Upper lobe of left lung (tissue), 6 donors: ENCODE measurements around the gene ACBD6. TPM values are rescaled to one million over a fixed set of nuclear protein-coding genes. Genes with fewer than 3 reads are reported as not detected.

Experiments used
- ATAC-seq, 2 donors: fragments of 200-7000 bp; cut with Tn5 transposase; one replicate each; pipeline ENCODE4 v1.9.1; 2022; ENCODE audit warnings: mild to moderate bottlenecking in 2 of 2, moderate library complexity in 2 of 2; ENCODE audit not compliant: low FRiP score in 2 of 2
- DNase-seq, 2 donors: peaks; one replicate each; pipeline ENCODE4 v3.0.0-alpha.2; 2019 to 2020
- H3K27ac ChIP-seq, 4 donors: fragments of 200-600 bp; sonication (generic); one replicate each; pipeline ENCODE4 v1.5.1; 2016 to 2019
- H3K27me3 ChIP-seq, 4 donors: fragments of 200-600 bp; sonication (generic); one replicate each; pipeline ENCODE4 v1.5.1; 2017 to 2019
- H3K36me3 ChIP-seq, 4 donors: fragments of 200-600 bp; sonication (generic); one replicate each; pipeline ENCODE4 v1.5.1; 2016 to 2019
- H3K4me1 ChIP-seq, 4 donors: fragments of 200-600 bp; sonication (generic); one replicate each; pipeline ENCODE4 v1.5.1; 2018 to 2019
- H3K4me3 ChIP-seq, 4 donors: fragments of 200-600 bp; sonication (generic); one replicate each; pipeline ENCODE4 v1.5.1; 2017 to 2019; ENCODE audit warnings: mild to moderate bottlenecking in 2 of 4, moderate library complexity in 1 of 4
- H3K9me3 ChIP-seq, 4 donors: fragments of 200-600 bp; sonication (generic); one replicate each; pipeline ENCODE4 v1.5.1; 2018 to 2019
- EP300 ChIP-seq, 4 donors: sonication (generic); formaldehyde crosslinking; IDR thresholded peaks; one replicate each; pipeline ENCODE4 v1.5.1; 2017; ENCODE audit warnings: antibody characterized with exemption in 4 of 4, control low read depth in 2 of 4
- POLR2A ChIP-seq, 4 donors: fragments of 450-650 bp; IDR thresholded peaks; one replicate each; pipeline ENCODE4 v1.5.1; 2016 to 2017; ENCODE audit warnings: antibody characterized with exemption in 4 of 4, mild to moderate bottlenecking in 2 of 4
- POLR2AphosphoS5 ChIP-seq, 2 donors: sonication (generic); formaldehyde crosslinking; IDR thresholded peaks; one replicate each; pipeline ENCODE4 v1.5.1; 2017; ENCODE audit warnings: antibody characterized with exemption in 2 of 2
- WGBS, 2 donors: methylation state at CpG; one replicate each; pipeline ENCODE4 v1.1.5; 2017 to 2018; 5-methylcytosine and 5-hydroxymethylcytosine counted together
- total RNA-seq, 6 donors: library from RNA; depleted of rRNA in 4 of 6; stranded (reverse); fragments of >200 nt in 4 of 6; gene quantifications; one replicate each; pipeline versions ENCODE4 v1.1.0 to v1.2.1, GENCODE V29; 2016 to 2021
- TF ChIP-seq, protein P1 (sequence below), 6 experiments: fragments of 450-650 bp in 4 of 6; fragments of 200-600 bp in 2 of 6; sonication (generic) in 2 of 6; IDR thresholded peaks; one replicate each; pipeline ENCODE4 v1.5.1; 2016 to 2019; ENCODE audit warnings: antibody characterized with exemption in 6 of 6
- donor health status: DM: no; HTN: no; CAD: no; lungs with moderate emphysema.
- donor health status: DM: no; HTN: yes; CAD: no; lungs with severe emphysema.

The ACBD6 gene
- total RNA-seq, 6 donors from 2014 or later, result 24.9 to 72.3 (median 51.5) TPM

- no peaks in the 10 kb centered on the region for H3K27me3 ChIP-seq
- DNase-seq (no peak), ATAC-seq (no peak)
- H3K36me3 ChIP-seq, result no peaks in the 10 kb centered on the region
- no peaks in the 10 kb centered on the region for H3K9me3 ChIP-seq
- TF ChIP-seq POLR2AphosphoS5 (IDR thresholded peaks at IDR 0.05), result no peak
- no peak for TF ChIP-seq EP300 (IDR thresholded peaks at IDR 0.05)
- TF ChIP-seq POLR2A (IDR thresholded peaks at IDR 0.05), result no peak
- TF ChIP-seq, protein P1, sequence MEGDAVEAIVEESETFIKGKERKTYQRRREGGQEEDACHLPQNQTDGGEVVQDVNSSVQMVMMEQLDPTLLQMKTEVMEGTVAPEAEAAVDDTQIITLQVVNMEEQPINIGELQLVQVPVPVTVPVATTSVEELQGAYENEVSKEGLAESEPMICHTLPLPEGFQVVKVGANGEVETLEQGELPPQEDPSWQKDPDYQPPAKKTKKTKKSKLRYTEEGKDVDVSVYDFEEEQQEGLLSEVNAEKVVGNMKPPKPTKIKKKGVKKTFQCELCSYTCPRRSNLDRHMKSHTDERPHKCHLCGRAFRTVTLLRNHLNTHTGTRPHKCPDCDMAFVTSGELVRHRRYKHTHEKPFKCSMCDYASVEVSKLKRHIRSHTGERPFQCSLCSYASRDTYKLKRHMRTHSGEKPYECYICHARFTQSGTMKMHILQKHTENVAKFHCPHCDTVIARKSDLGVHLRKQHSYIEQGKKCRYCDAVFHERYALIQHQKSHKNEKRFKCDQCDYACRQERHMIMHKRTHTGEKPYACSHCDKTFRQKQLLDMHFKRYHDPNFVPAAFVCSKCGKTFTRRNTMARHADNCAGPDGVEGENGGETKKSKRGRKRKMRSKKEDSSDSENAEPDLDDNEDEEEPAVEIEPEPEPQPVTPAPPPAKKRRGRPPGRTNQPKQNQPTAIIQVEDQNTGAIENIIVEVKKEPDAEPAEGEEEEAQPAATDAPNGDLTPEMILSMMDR (IDR thresholded peaks at IDR 0.05), result no peak
- no peak overlapping the region for H3K4me3 ChIP-seq
- H3K27ac ChIP-seq, result no peak overlapping the region
- no peaks in the 10 kb centered on the region for H3K4me1 ChIP-seq
- 97 to 98% methylated on average over 1 of the region's 1 CpG for WGBS, 2 donors
Measured at GRCh38 chr1:180370597-180370996, 131.8 kb downstream of the ACBD6 start.

DNA sequence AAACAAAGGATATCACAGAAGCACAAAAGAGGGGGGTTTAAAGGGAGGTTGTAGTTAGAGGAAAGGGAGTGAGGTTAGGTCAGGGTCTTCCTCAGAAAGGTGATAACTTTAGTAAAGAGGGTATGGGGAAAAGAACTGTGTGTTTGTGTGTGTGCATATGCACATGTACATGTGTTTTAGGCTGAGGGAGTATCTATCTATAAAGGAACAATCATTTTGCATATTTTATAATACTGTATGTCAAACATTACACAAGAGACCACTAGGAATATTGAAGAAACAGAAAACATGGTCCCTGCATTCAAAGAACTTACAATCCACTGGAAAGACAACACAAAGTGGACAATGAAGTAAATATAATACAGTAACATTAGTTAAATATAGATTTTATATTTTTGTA, 132.2 kb downstream of the ACBD6 start:
- Histone ChIP-seq H3K27ac (no peak overlapping the region), H3K27me3 (no peaks in the 10 kb centered on the region), H3K9me3 (no peaks in the 10 kb centered on the region), H3K4me1 (no peaks in the 10 kb centered on the region), H3K36me3 (no peaks in the 10 kb centered on the region), H3K4me3 (no peak overlapping the region)
- DNase-seq, result no peak
- ATAC-seq, result no peak
- TF ChIP-seq EP300 (IDR thresholded peaks at IDR 0.05), result no peak
- no peak for TF ChIP-seq POLR2A (IDR thresholded peaks at IDR 0.05)
- no peak for TF ChIP-seq POLR2AphosphoS5 (IDR thresholded peaks at IDR 0.05)
- TF ChIP-seq, protein P1 (IDR thresholded peaks at IDR 0.05), result no peak

DNA sequence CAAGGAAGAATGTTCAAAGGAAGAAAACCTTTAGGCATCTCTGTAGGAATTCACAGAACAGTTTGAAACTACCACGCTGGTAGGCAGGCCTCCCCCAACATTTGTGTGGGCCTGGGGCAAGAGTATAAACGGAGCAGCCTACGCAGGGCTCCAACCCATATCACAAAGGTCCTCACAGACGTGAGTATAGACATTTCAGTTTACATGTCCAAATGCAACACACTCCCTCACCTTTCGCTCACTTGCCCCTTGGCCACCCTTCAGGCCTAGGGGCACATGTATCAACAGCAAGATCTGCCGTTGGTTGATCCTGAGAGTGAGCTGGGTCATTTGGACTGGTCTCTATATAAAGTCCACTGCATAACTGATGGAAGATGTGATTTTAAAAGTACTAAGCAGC, 133.3 kb downstream of the ACBD6 start:
- TF ChIP-seq EP300 (IDR thresholded peaks at IDR 0.05) (no peak), POLR2AphosphoS5 (IDR thresholded peaks at IDR 0.05) (no peak), POLR2A (IDR thresholded peaks at IDR 0.05) (no peak)
- TF ChIP-seq, protein P1 (IDR thresholded peaks at IDR 0.05), result no peak
- 98 to 99% methylated on average over 6 of the region's 6 CpGs for WGBS, 2 donors

DNA sequence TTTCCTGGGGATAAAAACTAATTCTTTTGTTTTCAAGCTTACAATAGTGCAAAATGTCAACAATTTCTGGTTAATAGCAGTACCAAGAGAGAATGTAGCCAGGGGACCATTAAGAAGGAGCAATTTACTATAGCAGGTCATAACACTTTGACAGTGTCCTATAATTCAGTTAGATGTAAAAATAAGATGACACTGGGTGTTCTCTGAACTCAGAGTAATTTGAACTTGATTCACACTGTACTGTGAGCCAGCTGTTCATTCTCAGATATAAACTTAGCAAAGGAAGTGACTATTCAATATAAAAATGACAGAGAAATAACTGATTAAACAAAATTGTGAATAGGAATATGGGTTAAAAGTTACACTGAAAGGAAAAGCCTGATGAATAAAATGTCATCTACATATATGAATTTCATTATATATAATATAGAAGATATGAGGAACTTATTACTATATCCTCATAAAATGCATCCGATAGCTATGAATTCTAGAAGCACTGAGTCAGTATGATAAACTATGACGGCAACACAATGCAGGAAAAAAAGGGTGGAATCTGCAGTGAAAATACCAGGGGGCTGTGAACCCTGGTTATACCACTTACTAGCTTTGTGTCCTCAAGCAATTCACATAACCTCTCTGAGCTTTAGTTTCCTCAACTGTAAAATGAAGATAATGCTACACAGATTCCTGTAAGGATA, 135.9 kb downstream of the ACBD6 start:
- no peak overlapping the region for H3K4me3 ChIP-seq
- whole genome bisulfite sequencing, 2 donors, result 91 to 96% methylated on average over 2 of the region's 2 CpGs
- no peak for ATAC-seq
- no peaks in the 10 kb centered on the region for H3K4me1 ChIP-seq
- no peaks in the 10 kb centered on the region for H3K27me3 ChIP-seq
- TF ChIP-seq, protein P1 (IDR thresholded peaks at IDR 0.05), result no peak
- TF ChIP-seq POLR2AphosphoS5 (IDR thresholded peaks at IDR 0.05) (no peak), EP300 (IDR thresholded peaks at IDR 0.05) (no peak), POLR2A (IDR thresholded peaks at IDR 0.05) (no peak)
- no peaks in the 10 kb centered on the region for H3K9me3 ChIP-seq
- no peak for DNase-seq
- H3K27ac ChIP-seq, result no peak overlapping the region
- H3K36me3 ChIP-seq, result no peaks in the 10 kb centered on the region

More for the DNA sequence above, 133.3 kb downstream of the ACBD6 start:
- H3K9me3 ChIP-seq, result no peaks in the 10 kb centered on the region
- no peaks in the 10 kb centered on the region for H3K27me3 ChIP-seq
- H3K27ac ChIP-seq, result no peak overlapping the region
- no peak for DNase-seq
- no peaks in the 10 kb centered on the region for H3K4me1 ChIP-seq
- no peak overlapping the region for H3K4me3 ChIP-seq
- ATAC-seq, result no peak
- H3K36me3 ChIP-seq, result no peaks in the 10 kb centered on the region

GRCh38 chr1:180365039-180365438, 137.3 kb downstream of the ACBD6 start:
- 74 to 80% methylated on average over 3 of the region's 3 CpGs for WGBS, 2 donors
- ATAC-seq, result no peak

More at GRCh38 chr1:180365039-180365438, 137.3 kb downstream of the ACBD6 start:
- no peak overlapping the region for H3K27ac ChIP-seq
- H3K36me3 ChIP-seq, result no peaks in the 10 kb centered on the region
- no peak for DNase-seq
- no peaks in the 10 kb centered on the region for H3K9me3 ChIP-seq
- no peak overlapping the region for H3K4me3 ChIP-seq
- H3K4me1 ChIP-seq, result no peaks in the 10 kb centered on the region
- H3K27me3 ChIP-seq, result no peaks in the 10 kb centered on the region
- no peak for TF ChIP-seq POLR2A (IDR thresholded peaks at IDR 0.05)
- TF ChIP-seq EP300 (IDR thresholded peaks at IDR 0.05), result no peak
- no peak for TF ChIP-seq POLR2AphosphoS5 (IDR thresholded peaks at IDR 0.05)
- TF ChIP-seq, protein P1 (IDR thresholded peaks at IDR 0.05), result no peak
